HG03460 (cell line): ENCODE results near the gene COX6B2.
"Not testable (repeated sequence)": the region's sequence is repeated elsewhere in the genome, so short reads cannot be mapped to it uniquely, and the experiment has no call there.

Source experiments
- ATAC-seq: cut with Tn5 transposase; IDR thresholded peaks from one replicate; pipeline ENCODE4 v1.9.1; 2021; ENCODE audit not compliant: unreplicated experiment

COX6B2 gene, protein sequence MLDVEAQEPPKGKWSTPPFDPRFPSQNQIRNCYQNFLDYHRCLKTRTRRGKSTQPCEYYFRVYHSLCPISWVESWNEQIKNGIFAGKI

DNA sequence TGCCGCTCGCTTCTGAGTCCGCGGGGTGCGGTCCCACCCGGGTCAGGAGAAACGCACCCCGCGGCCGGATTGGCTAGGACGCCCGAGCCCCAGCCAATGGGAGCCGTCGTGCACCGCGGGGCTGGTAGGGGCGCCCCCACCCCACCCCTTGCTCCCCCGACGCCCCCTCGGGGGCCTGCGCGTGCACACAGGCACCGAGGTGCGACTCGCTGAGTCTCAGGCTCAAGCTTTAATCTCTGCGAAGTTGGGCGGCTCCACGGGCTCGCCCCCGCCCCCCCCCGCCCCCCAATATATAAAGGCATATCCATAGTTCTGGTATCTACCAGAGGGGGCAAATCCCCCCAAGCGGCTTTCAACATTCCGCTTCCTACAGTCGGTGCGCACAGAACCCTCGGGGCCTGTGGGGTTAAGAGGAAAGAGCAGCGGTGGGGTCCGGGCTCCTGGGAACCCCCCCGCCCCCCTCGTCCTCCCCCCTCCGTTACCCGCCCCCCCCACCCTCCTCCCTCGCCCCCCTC lies at the start of gene COX6B2:
Gene COX6B2, minus strand, starts transcription at position 22 of the 515 bp plus-strand sequence. CDS start 198 bp downstream, outside the sequence.
- ATAC-seq = no peak

DNA sequence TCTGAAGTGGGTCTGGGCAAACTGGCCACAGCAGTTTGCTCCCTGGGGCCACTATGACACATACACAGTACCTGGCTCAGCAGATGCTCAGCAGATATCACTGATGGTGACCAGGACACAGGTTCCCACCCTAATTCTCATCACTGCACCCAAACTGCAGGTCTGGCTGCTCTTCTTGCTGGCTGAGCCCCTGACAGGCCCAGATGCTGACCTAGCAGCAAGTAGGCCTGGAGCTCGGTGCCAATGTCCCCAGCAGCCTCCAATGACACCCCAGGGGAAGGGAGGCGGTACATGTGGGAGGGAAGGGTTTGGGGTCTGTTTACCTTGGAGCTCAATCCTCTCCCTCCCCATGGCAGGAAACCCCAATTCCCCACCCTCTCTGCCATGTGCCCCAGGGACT lies 48.0 kb upstream of the COX6B2 start:
- no peak for ATAC-seq

DNA sequence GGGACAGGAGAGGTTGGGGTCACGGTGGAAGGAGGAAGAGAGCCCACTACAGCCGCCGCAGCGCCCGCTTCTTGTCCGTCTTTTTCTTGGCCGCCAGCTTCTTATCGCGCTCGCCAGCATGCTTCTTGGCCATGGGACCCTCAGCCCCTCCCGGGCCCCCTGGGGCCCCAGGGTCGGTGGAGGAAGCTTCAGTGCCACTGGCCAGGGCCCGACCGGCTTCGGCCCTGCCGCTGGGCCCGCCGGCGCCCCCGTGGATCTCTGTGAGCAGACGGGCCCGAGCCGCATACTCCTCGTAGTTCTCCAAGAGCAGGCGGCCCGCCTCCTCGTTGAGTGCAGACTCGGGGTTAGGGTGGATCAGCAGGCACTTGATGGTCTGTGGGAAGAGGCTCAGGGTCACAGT lies 46.9 kb upstream of the COX6B2 start:
- ATAC-seq = not testable (repeated sequence)

DNA sequence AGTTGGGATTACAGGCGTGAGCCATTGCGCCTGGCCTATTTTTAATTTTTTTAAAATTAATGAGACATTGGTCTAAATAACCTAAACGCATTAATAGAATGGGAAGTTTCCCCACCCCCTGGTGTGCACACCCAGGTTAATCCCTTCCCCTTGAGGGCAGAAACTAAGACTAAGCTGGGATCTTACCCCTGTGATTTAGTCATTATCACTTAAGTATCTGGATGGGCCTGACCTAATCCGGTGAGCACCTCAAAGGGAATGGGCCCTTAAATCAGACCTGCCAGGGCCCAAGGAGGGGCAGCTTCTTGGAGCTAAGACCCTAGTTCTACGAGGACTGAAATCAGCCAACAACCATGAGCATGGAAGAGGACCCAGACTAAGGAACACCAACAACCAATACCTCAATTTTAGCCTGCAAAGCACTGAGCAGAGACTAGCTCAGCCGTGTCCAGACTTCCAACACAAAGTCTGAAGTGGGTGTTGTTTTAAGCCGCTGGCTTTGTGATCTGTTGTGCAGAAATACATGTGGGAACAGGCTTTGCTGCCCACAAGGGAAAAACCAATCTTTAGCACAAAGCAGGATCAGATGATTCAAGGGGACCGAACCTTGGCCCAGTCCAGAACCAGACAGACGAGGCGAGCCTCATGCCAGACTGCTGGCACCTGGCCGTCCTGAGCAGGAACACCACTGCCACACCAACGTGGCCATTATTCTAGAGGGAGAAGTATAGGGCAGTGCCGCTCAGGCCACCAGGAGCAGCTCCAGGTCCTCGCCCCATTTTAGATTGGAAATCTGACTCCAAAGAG lies 46.0 kb upstream of the COX6B2 start:
- no peak for ATAC-seq

DNA sequence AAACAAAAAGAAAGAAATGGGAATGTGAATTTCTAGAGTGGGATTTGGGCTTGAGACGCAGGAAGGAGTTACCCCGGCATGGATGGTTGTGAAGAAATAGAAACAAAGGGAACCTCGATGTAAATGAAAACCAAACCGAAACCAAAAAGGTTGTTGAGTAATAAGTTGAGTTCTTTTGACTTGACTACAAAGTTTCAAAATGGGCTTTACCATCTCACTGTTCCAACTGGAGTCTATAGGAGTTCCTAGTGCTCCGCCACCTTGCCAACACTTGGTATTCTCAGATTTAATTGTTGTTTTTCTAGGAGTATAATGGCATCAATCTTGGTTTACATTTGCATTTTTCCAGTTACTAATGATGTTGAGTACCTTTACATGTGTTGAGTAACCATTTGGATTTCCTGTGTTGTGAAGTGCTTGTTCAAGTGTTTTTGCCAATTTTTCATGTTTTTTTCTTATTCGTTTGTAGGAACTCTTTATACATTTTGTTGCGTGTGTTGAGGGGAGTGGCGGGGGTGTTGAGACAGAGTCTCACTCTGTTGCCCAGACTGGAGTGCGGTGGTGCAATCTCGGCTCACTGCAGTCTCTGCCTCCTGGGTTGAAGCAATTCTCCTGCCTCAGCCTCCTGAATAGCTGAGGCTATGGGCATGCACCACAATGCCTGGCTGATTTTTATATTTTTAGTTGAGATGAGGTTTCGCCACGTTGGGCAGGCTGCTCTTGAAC lies 43.8 kb upstream of the COX6B2 start:
- no peak for ATAC-seq

DNA sequence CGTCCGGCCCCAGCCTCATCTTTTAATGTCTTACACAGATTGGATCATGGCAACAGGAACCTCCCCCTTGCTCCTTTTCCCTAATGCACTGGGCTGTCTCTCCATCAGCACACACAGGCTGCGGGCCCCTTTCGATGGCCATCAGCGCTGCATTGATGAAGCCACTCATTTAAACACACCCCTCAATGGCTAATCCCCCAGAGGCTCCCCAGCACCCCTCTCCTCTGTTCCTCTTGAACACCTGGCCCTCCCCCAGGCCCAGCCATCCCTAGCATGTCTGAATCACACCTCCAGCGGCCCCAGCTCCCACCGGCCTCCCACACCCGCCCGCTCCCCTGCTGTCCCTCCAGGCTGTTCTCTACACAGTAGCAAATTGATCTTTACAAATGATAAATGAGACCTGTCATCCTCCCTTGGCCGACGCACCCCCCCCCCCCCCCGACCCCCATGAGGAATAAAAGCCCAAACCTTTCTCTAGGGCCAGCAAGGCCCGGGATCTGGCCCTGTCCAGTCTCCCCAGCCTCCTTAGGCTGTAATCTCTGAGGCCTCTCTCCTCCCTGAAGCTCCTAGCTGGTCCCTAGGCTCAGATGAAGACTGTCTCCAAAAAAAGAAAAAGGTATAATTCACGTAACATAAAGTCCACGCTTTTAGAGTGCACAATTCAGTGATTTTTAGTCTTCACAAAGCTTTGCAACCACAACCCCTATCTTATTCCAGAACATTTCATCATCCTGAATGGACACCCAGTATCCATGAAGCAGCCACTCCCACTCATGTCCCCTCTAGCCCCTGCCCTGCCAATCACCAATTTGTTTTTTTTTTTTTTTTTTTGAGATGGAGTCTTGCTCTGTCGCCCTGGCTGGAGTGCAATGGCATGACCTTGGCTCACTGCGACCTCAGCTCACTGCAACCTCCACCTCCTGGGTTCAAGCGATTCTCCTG lies 38.6 kb upstream of the COX6B2 start:
- ATAC-seq = no peak

DNA sequence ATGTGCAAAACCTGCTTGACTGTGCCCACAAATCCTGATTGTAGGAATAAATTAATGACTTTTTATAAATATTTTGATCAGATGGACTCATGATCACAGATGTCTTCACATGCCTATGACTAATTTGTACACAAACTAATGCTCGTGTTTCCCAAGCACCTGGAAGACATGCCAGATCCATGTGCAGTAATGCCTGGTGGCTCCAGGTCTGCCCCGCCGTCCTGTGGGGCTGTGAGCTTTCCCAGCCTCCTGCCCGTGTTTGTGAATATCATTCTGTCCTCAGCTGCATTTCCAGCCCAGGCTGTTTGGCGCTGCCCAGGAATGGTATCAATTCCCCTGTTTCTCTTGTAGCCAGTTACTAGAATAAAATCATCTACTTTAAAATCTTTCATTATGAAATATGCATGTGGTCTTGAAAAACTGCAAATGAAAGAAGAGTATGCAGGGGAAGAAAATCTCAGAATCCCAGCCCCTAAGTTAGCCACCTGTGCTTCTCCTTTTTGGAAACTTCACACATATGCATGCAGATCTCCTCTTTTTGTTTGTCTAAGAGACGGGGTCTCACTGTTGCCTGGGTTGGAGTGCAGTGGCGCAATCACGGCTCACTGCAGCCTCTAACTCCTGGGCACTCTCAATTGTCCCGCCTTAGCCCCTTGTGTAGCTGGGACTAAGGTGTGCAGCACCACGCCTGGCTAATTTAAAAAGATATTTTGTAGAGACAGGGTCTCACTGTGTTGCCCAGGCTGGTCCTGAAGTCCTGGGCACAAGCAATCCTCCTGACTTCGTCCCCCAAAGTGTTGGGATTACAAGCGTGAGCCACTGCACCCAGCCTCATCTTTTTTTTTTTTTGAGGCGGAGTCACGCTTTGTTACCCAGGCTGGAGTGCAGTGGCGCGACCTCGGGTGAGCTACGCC lies 37.4 kb upstream of the COX6B2 start:
- ATAC-seq = no peak

DNA sequence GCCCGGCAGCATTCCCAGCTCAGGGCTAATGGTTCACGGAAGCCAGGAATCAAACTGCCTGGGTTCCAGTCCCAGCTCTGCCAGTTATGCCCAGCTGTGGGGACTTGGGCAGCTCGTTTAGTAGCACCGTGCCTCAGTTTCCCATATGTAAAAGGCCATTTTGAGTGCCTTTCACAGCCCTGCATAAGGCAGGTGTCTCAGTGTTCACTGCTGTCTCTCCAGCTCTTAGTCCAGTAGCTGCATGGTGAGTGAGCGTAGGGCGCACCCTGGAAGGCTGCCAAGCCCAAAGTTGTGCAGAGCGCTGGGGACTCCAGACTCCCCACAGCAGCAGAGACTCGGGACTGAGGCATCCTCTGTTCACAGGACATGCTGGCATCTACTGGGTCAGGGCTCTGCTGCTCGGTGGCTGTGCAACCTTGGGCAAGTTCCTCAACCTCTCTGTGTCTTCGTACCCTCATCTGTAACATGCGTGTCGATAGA lies 36.7 kb upstream of the COX6B2 start:
- no peak for ATAC-seq

DNA sequence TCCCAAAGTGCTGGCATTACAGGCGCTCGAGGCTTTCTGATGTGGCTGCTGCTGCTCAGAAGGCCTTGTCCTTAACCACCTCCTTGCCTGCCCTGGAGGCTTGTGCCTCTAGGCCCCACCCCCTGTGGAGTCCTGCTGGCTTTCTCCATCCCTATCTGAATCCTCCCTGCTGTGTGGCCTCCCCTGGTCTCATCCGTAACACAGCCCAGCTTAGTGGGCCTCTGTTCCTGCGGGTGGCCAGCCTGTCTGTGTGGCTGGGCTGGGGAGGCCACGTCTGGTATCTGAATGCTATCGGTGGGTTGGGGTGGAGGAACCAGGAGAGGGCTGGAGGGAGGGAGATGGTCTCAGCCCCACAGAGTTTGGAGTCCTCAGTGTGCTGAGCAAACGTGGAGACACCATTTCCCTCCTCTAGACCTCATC lies 36.0 kb upstream of the COX6B2 start:
- no peak for ATAC-seq

DNA sequence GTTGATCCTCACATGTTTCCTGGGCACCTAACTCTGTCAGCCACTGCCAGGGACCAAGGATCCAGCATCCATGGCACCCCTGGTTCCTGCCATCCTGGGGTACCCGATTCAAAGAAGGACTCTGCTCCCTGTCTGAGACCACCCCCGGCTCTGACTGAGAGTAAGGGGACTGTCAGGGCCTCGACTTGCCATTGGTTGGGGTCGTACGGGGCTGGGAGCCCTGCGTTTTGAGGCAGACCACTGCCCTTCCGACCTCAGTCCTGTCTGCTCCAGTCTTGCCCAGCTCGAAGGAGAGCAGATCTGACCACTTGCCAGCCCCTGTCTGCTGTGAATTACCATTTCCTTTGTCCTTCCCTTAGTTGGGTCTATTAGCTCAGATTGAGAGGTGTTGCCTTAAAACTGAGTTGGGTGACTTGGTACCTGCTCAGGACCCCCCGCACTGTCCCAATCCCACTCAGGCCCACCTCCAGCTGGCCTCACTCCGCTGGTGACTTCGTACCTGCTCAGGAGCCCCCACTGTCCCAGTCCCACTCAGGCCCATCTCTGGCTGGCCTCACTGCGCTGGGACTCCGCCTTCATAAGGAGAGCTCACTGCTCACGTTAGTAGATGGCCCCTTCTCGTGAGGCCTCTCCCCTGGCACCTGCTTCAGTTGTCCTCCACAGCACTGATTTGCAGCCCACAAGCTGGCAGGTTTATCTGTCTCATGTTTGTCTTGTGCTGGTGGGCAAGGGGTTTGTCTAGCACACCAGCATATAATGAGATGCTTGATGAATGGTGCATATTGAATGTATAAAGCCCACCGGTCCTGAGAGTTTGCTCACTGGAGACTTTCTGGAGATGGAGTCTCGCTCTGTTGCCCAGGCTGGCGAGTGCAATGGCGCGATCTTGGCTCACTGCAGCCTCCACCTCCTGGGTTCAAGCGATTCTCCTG lies 35.1 kb upstream of the COX6B2 start:
- ATAC-seq = no peak

DNA sequence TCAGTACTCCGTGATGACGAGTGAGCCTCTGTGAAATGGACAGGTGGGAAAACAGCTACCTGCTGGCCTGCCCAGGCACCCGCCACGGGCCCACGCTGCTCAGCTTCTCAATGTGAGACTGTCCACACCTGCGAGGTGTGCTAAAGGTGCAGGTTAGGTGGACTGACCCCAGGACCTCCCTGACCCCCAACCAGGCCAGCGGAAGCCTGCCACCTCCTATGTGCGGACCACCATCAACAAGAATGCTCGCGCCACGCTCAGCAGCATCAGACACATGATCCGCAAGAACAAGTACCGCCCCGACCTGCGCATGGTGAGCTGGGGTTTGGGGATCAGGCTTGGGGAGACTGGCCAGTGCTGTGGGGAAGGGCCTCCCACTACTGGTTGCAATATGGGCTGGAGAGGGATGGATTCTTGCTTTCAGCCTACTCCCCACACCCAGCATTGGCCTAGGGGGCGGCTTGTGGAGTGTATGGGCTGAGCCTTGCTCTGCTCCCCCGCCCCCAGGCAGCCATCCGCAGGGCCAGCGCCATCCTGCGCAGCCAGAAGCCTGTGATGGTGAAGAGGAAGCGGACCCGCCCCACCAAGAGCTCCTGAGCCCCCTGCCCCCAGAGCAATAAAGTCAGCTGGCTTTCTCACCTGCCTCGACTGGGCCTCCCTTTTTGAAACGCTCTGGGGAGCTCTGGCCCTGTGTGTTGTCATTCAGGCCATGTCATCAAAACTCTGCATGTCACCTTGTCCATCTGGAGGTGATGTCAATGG lies 33.4 kb upstream of the COX6B2 start:
- ATAC-seq = no peak

DNA sequence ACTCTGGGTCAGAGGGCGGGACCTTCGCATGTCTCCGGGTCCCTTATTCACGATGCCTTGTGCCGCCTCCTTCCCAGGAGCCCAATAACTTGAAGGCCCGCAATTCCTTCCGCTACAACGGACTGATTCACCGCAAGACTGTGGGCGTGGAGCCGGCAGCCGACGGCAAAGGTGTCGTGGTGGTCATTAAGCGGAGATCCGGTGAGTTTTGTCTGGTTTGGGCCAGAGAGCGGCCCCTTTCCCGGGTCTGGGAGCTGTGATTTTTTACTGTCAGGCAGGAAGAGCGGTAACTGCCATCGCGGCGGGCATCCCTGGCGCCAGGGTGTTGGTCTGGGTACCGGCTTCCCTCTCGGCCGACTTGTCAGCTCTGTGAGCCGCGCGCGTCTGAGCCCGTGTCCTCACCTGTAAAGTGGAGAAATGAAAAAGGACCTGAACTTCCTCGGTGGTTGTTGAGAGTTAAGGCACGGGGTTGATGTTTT lies 32.0 kb upstream of the COX6B2 start:
- ATAC-seq = no peak

DNA sequence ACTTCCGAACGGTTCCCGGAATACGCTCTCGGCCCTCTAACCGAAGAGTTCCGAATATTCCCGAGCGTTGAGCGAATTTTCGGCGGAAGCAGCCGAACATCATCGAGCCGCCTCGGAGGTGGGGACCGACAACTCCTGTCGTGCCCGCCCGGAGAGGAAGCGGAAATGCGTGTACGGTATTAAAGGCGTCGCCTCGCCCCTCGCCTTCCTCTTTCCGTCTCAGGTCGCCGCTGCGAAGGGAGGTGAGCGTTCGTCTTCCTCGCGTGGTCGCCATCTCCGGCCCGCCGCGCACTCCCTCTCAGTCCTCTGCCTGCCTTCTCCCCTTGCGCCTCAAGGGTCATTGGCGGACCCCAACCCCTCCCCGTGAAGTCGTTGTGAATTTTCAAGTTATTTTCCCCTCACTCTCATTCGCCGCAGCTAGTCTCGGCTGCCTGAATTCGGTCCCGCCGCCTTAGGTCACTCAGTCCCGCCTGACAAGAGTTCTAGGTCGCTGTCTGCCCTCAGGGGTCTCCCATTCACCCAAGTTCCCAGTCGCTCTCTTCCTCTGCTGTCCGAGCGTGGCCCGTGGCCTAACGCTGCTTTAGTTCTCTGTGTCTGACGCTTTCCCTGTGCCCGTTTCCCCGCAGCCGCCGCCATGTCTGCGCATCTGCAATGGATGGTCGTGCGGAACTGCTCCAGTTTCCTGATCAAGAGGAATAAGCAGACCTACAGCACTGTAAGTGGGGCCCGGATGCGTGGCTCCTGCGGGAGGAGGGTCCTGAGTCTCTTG lies 31.4 kb upstream of the COX6B2 start, which contains the start of gene RPL28:
Gene RPL28, plus strand, starts transcription at position 209 of the 769 bp plus-strand sequence. Its CDS starts 426 bp downstream, at position 635.
- ATAC-seq = peak; percentile 69

DNA sequence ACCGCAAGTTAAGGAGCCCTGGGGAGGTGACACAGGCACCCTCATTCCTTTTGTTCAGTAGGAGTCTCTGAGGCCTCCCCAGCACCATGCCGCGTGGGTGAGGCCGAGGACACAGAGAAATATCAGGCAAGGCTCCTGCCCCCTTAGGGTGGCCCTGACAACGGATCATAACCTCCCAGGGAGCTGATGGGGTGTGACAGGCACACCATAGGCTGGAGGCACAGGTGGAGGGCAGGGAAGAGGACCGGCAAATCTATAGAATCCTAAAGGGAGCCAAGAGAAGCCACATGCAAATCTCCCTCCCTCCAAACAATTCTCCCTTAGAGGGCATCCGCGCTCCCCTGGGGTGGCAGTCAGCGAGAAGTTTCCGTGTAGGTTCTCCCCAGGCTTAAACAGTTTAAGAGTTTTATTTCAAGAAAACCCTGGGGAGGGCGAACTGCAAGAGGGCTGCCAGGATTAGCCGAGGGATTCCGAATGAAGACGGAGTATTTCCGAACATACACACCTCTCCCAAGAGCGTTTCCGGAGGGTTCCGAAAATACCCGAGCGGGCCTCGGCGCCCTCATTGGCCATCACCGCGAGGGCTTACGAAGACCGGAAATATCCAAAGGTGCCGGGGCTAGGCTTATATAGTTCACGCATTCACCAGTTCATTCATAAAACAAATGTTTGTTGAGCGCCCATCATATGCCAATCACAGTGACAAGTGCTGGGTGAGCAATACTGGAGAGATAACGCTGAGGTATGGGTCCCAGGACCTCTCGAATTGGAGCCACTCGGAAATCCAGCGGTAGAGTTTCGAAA lies 30.6 kb upstream of the COX6B2 start:
- ATAC-seq = peak; percentile 61

DNA sequence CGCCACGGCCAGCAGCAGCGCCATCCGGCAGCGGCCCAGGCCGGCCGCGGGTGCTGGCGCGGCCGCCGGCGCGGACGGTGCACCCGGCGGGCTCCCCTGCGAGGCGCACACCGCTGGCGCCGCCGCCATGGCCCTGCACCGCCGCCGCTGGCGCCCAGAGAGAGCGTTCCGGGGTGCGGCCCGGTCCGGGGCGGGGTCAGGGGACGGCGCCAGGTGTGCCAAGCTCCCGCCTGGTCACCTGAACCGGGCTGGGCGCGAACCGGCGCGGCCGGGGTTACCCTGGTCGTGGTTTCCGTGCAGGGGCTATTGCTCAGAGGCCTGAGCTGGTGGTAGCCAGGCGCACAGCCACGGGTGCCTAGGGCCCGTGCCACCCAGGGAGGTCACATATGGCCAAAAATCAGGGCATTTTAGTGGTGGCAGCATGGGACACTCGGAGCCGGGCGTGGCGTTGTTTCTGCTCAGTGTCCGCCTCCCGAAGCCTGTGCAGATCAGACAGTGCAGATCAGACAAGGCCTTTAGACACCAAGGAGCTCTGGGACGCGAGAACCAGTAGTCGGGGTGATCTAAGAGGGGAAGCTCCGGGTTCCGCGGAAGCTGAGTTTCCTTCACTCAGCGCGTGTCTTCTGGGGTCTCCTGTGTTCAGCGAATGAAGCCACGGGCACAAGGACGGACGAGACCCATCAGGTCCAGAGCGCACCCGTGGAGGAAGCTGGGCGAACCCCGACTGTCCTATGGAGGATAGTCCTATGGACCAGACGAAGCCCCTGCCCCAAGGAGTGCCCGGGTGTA lies 29.8 kb upstream of the COX6B2 start, which contains the start of gene TMEM238:
Gene TMEM238, minus strand, starts transcription at position 162 of the 789 bp plus-strand sequence. Its CDS starts 33 bp downstream, at position 129.
- no peak for ATAC-seq
